GM19438 (cell line): ENCODE results near the gene MYCBP2.
A peak's percentile ranks its signal among the peaks of the same experiment; 100 is the strongest.

Experiments
- ATAC-seq: cut with Tn5 transposase; IDR thresholded peaks from one replicate; pipeline ENCODE4 v1.9.1; 2021; ENCODE audit warnings: low read depth; ENCODE audit not compliant: unreplicated experiment

Gene MYCBP2

GRCh38 chr13:77042566-77043177, 284.2 kb downstream of the MYCBP2 start:
- no peak for ATAC-seq

GRCh38 chr13:77040835-77041234, 286.1 kb downstream of the MYCBP2 start:
- no peak for ATAC-seq

- ATAC-seq = no peak
Observed at GRCh38 chr13:77040076-77040475, 286.8 kb downstream of the MYCBP2 start.

- no peak for ATAC-seq
Observed at GRCh38 chr13:77038907-77039480, 287.9 kb downstream of the MYCBP2 start.

GRCh38 chr13:77036279-77036678, 290.6 kb downstream of the MYCBP2 start:
- ATAC-seq = no peak

- ATAC-seq = no peak
Observed at GRCh38 chr13:77034881-77035280, 292.0 kb downstream of the MYCBP2 start.

GRCh38 chr13:77033717-77034302, 293.1 kb downstream of the MYCBP2 start:
- no peak for ATAC-seq

GRCh38 chr13:77031656-77032243, 295.1 kb downstream of the MYCBP2 start:
- no peak for ATAC-seq

- ATAC-seq = no peak
Observed at GRCh38 chr13:77029436-77029835, 297.5 kb downstream of the MYCBP2 start.

- ATAC-seq = no peak
Observed at GRCh38 chr13:77028202-77028601, 298.7 kb downstream of the MYCBP2 start.

- ATAC-seq = peak; percentile 48
Observed at GRCh38 chr13:77026861-77027621, 299.9 kb downstream of the MYCBP2 start, which contains the start of gene FBXL3. FBXL3 (minus strand) TSS chr13:77027159; CDS start chr13:77021860, 5,299 bp downstream.

- peak; percentile 59 for ATAC-seq
Observed at GRCh38 chr13:77026255-77026860, 300.5 kb downstream of the MYCBP2 start.

- no peak for ATAC-seq
Observed at GRCh38 chr13:77022341-77022740, 304.6 kb downstream of the MYCBP2 start.

- ATAC-seq = no peak
Observed at GRCh38 chr13:77019756-77020155, 307.1 kb downstream of the MYCBP2 start.

GRCh38 chr13:77016888-77017623, 309.8 kb downstream of the MYCBP2 start:
- no peak for ATAC-seq

GRCh38 chr13:77016251-77016812, 310.6 kb downstream of the MYCBP2 start:
- no peak for ATAC-seq

GRCh38 chr13:77014906-77015685, 311.8 kb downstream of the MYCBP2 start:
- no peak for ATAC-seq

GRCh38 chr13:77013853-77014542, 312.9 kb downstream of the MYCBP2 start:
- no peak for ATAC-seq
